ENCODE measurements around the gene HSD11B2.

Gene HSD11B2

DNA sequence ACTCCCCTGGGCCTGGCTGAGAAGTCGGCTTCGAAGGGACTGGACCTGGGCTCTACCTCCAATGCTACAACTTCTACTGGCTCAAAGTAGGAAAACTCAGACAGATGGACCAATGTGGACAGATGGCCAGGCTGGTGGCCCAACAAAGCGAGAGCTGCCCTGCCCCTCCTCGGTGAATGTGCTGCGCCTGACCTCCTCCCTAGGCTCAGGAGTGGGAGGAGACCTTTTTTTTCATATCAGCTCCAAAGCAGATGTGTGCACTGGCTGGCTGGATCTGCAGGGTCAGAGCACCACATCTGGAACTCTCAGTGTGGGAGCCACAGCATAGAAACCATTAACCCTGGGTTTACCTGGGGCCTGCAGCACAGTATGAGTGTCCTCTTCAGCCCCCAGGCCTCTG lies 29.2 kb downstream of the HSD11B2 start:
- no peak for DNase-seq
- H3K4me1 ChIP-seq = no peaks in the 10 kb centered on the region
- H3K4me3 ChIP-seq (ENCODE audit: low read depth, low read length) = no peak overlapping the region
- TF ChIP-seq, protein P1, sequence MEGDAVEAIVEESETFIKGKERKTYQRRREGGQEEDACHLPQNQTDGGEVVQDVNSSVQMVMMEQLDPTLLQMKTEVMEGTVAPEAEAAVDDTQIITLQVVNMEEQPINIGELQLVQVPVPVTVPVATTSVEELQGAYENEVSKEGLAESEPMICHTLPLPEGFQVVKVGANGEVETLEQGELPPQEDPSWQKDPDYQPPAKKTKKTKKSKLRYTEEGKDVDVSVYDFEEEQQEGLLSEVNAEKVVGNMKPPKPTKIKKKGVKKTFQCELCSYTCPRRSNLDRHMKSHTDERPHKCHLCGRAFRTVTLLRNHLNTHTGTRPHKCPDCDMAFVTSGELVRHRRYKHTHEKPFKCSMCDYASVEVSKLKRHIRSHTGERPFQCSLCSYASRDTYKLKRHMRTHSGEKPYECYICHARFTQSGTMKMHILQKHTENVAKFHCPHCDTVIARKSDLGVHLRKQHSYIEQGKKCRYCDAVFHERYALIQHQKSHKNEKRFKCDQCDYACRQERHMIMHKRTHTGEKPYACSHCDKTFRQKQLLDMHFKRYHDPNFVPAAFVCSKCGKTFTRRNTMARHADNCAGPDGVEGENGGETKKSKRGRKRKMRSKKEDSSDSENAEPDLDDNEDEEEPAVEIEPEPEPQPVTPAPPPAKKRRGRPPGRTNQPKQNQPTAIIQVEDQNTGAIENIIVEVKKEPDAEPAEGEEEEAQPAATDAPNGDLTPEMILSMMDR (IDR thresholded peaks at IDR 0.05; ENCODE audit: low read depth, low read length) = no peak
- H3K27me3 ChIP-seq = no peaks in the 10 kb centered on the region
- H3K36me3 ChIP-seq = no peaks in the 10 kb centered on the region
- no peaks in the 10 kb centered on the region for H3K9me3 ChIP-seq

DNA sequence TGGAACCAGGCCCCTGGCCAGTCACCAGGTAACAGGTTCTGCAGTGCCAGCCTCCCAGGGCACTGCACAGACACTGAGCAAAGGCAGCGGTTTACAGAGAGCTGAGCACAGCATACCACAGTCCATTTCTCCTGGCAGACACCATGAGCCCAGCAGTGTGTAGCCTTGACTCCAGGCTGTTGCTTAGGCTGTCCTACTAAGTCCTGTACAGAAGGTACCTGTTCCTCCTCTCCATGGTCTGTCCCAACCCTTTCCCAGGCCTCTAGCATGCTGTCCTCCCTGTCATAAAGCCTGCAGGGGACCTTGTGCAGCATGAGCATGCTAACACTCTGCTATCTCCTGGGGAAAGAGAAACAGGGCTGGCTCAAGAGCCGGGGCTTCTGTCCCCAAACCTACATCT lies 30.0 kb downstream of the HSD11B2 start:
- Histone ChIP-seq H3K9me3 (no peaks in the 10 kb centered on the region), H3K4me3 (ENCODE audit: low read depth, low read length) (no peak overlapping the region), H3K36me3 (no peaks in the 10 kb centered on the region), H3K27me3 (no peaks in the 10 kb centered on the region), H3K4me1 (peaks cover 3% of the 10 kb centered on the region)
- no peak for DNase-seq
- TF ChIP-seq, protein P1 (IDR thresholded peaks at IDR 0.05; ENCODE audit: low read depth, low read length) = no peak

DNA sequence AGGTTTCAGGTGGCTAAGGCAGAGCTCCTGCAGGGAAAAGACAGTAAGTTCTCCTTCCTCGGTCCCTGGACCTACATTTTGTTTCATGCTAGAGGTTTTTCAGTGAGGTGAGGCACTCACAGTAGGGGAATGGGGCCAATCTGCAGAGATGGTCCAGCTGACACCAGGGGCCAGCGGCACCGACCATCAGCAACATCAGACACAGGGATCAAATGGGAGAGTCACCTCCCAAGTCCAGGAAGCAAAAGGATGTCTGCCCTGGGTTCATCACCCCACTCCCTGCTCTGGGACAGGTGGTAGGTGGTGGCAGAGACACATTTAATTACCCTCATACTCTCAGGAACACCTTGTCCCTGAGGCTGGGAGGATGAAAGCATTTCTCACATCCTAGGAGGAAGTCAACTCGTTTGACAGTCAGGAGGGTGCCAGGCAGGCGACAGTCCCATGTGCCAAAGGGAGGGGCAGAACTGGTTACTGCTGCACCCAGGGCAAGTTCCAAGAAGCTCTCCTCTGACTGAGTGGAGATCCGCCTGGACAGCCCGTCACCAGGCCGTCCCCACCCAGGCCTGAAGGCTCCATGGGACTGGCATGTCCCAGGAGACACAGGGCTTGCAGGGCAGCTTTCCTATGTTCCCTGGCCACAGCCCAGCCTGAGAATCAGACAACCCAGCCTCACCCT lies 30.8 kb downstream of the HSD11B2 start:
- no peak for DNase-seq
- Histone ChIP-seq H3K4me3 (ENCODE audit: low read depth, low read length) (no peak overlapping the region), H3K9me3 (no peaks in the 10 kb centered on the region), H3K36me3 (no peaks in the 10 kb centered on the region), H3K27me3 (no peaks in the 10 kb centered on the region), H3K4me1 (peaks cover 3% of the 10 kb centered on the region)
- TF ChIP-seq, protein P1 (IDR thresholded peaks at IDR 0.05; ENCODE audit: low read depth, low read length) = no peak

DNA sequence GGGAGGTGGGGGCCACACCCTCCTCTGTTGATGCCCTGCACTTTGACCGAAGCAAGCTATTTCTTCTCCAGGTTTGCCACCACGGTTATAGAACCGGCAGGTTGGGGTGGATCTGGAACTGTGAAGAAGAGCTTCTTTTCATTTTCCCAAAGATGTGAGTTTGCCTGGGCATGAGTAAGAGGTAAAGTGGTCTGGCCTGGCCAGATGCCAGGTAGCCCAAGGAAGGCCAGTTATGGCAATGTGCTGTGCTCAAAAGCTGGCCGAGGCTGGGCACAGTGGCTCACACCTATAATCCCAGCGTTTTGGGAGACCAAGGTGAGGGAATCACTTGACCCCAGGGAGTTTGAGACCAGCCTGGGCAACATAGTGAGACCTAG lies 31.3 kb downstream of the HSD11B2 start:
- peaks cover 3% of the 10 kb centered on the region for H3K4me1 ChIP-seq
- no peaks in the 10 kb centered on the region for H3K27me3 ChIP-seq

DNA sequence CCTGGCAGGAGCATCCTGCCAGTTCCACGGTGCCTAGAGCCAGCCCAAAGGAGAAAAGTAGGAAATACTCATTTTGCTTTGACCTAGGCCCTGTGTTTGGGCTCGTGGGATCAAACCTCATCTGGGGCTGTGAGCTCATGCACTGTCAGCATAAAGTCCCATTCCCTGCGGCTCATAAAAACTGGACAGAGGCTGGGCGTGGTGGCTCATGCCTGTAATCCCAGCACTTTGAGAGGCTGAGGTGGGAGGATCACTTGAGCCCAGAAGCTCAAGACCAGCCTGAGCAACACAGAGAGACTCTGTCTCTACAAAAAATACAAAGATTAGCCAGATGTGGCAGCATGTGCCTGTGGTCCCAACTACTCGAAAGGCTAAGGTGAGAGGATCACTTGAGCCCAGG lies 32.1 kb downstream of the HSD11B2 start:
- H3K36me3 ChIP-seq = no peaks in the 10 kb centered on the region
- H3K4me3 ChIP-seq (ENCODE audit: low read depth, low read length) = no peak overlapping the region
- H3K27me3 ChIP-seq = no peaks in the 10 kb centered on the region
- H3K4me1 ChIP-seq = peaks cover 3% of the 10 kb centered on the region
- TF ChIP-seq, protein P1 (IDR thresholded peaks at IDR 0.05; ENCODE audit: low read depth, low read length) = no peak
- no peak for DNase-seq
- no peaks in the 10 kb centered on the region for H3K9me3 ChIP-seq

More for the DNA sequence above, 31.3 kb downstream of the HSD11B2 start:
- Histone ChIP-seq H3K36me3 (no peaks in the 10 kb centered on the region), H3K4me3 (ENCODE audit: low read depth, low read length) (no peak overlapping the region), H3K9me3 (no peaks in the 10 kb centered on the region)
- TF ChIP-seq, protein P1 (IDR thresholded peaks at IDR 0.05; ENCODE audit: low read depth, low read length) = no peak
- DNase-seq = no peak

DNA sequence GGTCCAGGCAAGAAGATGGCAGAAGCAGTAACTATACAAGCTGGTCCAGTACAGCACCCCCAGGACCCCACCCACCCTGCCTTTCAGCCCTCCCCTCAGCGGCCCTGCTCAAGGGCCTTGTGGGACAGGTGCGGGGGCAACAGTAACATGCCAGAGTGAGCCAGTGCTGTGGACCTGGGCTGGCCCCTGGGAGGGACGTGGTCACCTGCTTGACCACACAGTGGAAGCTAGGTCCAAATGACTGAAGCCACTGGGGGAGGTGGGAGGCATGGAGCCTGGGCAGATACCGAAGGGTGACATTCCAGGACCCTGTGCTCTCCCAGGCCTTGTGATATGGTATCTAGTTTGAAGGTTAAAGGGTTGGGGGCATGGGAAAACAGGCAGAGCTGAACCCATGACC lies 32.8 kb downstream of the HSD11B2 start:
- no peak overlapping the region for H3K4me3 ChIP-seq (ENCODE audit: low read depth, low read length)
- H3K4me1 ChIP-seq = peaks cover 3% of the 10 kb centered on the region
- TF ChIP-seq, protein P1 (IDR thresholded peaks at IDR 0.05; ENCODE audit: low read depth, low read length) = no peak
- no peaks in the 10 kb centered on the region for H3K9me3 ChIP-seq
- no peaks in the 10 kb centered on the region for H3K36me3 ChIP-seq
- no peaks in the 10 kb centered on the region for H3K27me3 ChIP-seq
- DNase-seq = no peak

Data from BE2C (cell line).